WTC11 (cell line): ENCODE results near the gene GGN. TPM values are rescaled to one million over a fixed set of nuclear protein-coding genes. Genes with fewer than 3 reads are reported as not detected.

ENCODE experiments used
- ATAC-seq: fragments of 200-7000 bp; cut with Tn5 transposase; 2 replicates; pipeline ENCODE4 v1.10.0; 2021; ENCODE audit warnings: mild to moderate bottlenecking, moderate library complexity
- CTCF ChIA-PET: fragments of 300-600 bp; sonication (Branson Sonifier 250); formaldehyde crosslinking; loops from one replicate; lab custom pipeline; 2021; ENCODE audit warnings: antibody characterized with exemption; lab: Charles Lee
- POLR2A ChIA-PET: fragments of 350-600 bp; sonication (Branson Sonifier 250); formaldehyde crosslinking; loops from one replicate; lab custom pipeline; 2021; ENCODE audit warnings: antibody characterized with exemption; lab: Charles Lee
- DNase-seq: peaks from one replicate; pipeline ENCODE4 v3.0.0; 2021; ENCODE audit warnings: low spot score
- H3K27ac Mint-ChIP-seq: 2 replicates; pipeline ENCODE4 v1.8.0; 2021; ENCODE audit warnings: mixed read lengths
- H3K27me3 Mint-ChIP-seq: 2 replicates; pipeline ENCODE4 v1.8.0; 2021; ENCODE audit warnings: low read depth, mild to moderate bottlenecking, moderate library complexity, mixed read lengths
- H3K36me3 Mint-ChIP-seq: 2 replicates; pipeline ENCODE4 v1.8.0; 2021; ENCODE audit warnings: mixed read lengths
- H3K4me1 Mint-ChIP-seq: 2 replicates; pipeline ENCODE4 v1.8.0; 2022; ENCODE audit warnings: mixed read lengths
- H3K4me3 Mint-ChIP-seq: 2 replicates; pipeline ENCODE4 v1.8.0; 2021; ENCODE audit warnings: mild to moderate bottlenecking, moderate library complexity, mixed read lengths
- H3K9me3 Mint-ChIP-seq: 2 replicates; pipeline ENCODE4 v1.8.0; 2021; ENCODE audit warnings: mixed read lengths
- ATF1 ChIP-seq: sonication (generic); formaldehyde crosslinking; IDR thresholded peaks from 2 replicates; pipeline ENCODE4 v1.8.1; 2023; ENCODE audit warnings: mild to moderate bottlenecking, moderate library complexity, missing genetic modification reagents
- CREB1 ChIP-seq: sonication (generic); formaldehyde crosslinking; IDR thresholded peaks from 2 replicates; pipeline ENCODE4 v1.8.0; 2023; ENCODE audit warnings: mild to moderate bottlenecking, missing genetic modification reagents
- ESRRA ChIP-seq: sonication (generic); formaldehyde crosslinking; IDR thresholded peaks from 2 replicates; pipeline ENCODE4 v1.8.1; 2022; ENCODE audit warnings: mild to moderate bottlenecking, missing genetic modification reagents, borderline replicate concordance
- ETV6 ChIP-seq: sonication (generic); formaldehyde crosslinking; IDR thresholded peaks from 2 replicates; pipeline ENCODE4 v1.8.1; 2022; ENCODE audit warnings: mild to moderate bottlenecking, missing genetic modification reagents
- FOXJ3 ChIP-seq: sonication (generic); formaldehyde crosslinking; IDR thresholded peaks from 2 replicates; pipeline ENCODE4 v1.9.0; 2021; ENCODE audit warnings: missing genetic modification reagents, mild to moderate bottlenecking, borderline replicate concordance
- FOXK1 ChIP-seq: sonication (generic); formaldehyde crosslinking; IDR thresholded peaks from 2 replicates; pipeline ENCODE4 v1.8.0; 2022; ENCODE audit warnings: mild to moderate bottlenecking, moderate library complexity, missing genetic modification reagents
- GTF2I ChIP-seq: fragments of 250-450 bp; sonication (Bioruptor Pico); conservative IDR thresholded peaks from 2 replicates; pipeline ENCODE4 v1.4.0; 2021; ENCODE audit warnings: mild to moderate bottlenecking
- JAZF1 ChIP-seq: fragments of 250-450 bp; sonication (Bioruptor Pico); IDR thresholded peaks from 2 replicates; pipeline ENCODE4 v1.9.0; 2021; ENCODE audit warnings: moderate library complexity, mild to moderate bottlenecking, inconsistent platforms
- MYBL2 ChIP-seq: sonication (generic); formaldehyde crosslinking; IDR thresholded peaks from 2 replicates; pipeline ENCODE4 v1.8.1; 2023; ENCODE audit warnings: mild to moderate bottlenecking, moderate library complexity, missing genetic modification reagents
- NFATC4 ChIP-seq: fragments of 250-450 bp; sonication (Bioruptor Pico); IDR thresholded peaks from 2 replicates; pipeline ENCODE4 v1.9.0; 2021; ENCODE audit warnings: mild to moderate bottlenecking
- NFE2L1 ChIP-seq: sonication (generic); formaldehyde crosslinking; IDR thresholded peaks from 2 replicates; pipeline ENCODE4 v1.8.1; 2023; ENCODE audit warnings: missing genetic modification reagents
- RELA ChIP-seq: sonication (generic); formaldehyde crosslinking; IDR thresholded peaks from 2 replicates; pipeline ENCODE4 v1.8.1; 2022; ENCODE audit warnings: missing genetic modification reagents, mild to moderate bottlenecking, borderline replicate concordance
- SMAD3 ChIP-seq: sonication (generic); formaldehyde crosslinking; IDR thresholded peaks from 2 replicates; pipeline ENCODE4 v1.8.0; 2022; ENCODE audit warnings: missing genetic modification reagents, mild to moderate bottlenecking, borderline replicate concordance
- SOX15 ChIP-seq: fragments of 250-450 bp; sonication (Bioruptor Pico); IDR thresholded peaks from 2 replicates; pipeline ENCODE4 v1.9.0; 2021; ENCODE audit warnings: mild to moderate bottlenecking
- STAT6 ChIP-seq: sonication (generic); formaldehyde crosslinking; conservative IDR thresholded peaks from 2 replicates; pipeline ENCODE4 v1.8.1; 2023; ENCODE audit warnings: mild to moderate bottlenecking, low read depth, missing genetic modification reagents, moderate library complexity
- ZNF121 ChIP-seq: sonication (generic); formaldehyde crosslinking; IDR thresholded peaks from 2 replicates; pipeline ENCODE4 v1.8.0; 2023; ENCODE audit warnings: missing genetic modification reagents
- ZNF219 ChIP-seq: sonication (generic); formaldehyde crosslinking; IDR thresholded peaks from 2 replicates; pipeline ENCODE4 v1.8.0; 2023; ENCODE audit warnings: missing genetic modification reagents, mild to moderate bottlenecking, borderline replicate concordance
- ZNF232 ChIP-seq: sonication (generic); formaldehyde crosslinking; IDR thresholded peaks from 2 replicates; pipeline ENCODE4 v1.8.0; 2022; ENCODE audit warnings: mild to moderate bottlenecking, missing genetic modification reagents
- ZNF671 ChIP-seq: fragments of 250-450 bp; sonication (Bioruptor Pico); IDR thresholded peaks from 2 replicates; pipeline ENCODE4 v1.8.0; 2021; ENCODE audit warnings: mild to moderate bottlenecking
- total RNA-seq: library from RNA; stranded (reverse); gene quantifications from 3 replicates; pipeline ENCODE4 v1.2.3, GENCODE V29; 2021
- TF ChIP-seq, protein P1 (sequence below): sonication (generic); formaldehyde crosslinking; IDR thresholded peaks from 2 replicates; pipeline ENCODE4 v1.8.0; 2023; ENCODE audit warnings: missing genetic modification reagents, mild to moderate bottlenecking, borderline replicate concordance
- TF ChIP-seq, protein P2 (sequence below): sonication (generic); formaldehyde crosslinking; IDR thresholded peaks from 2 replicates; pipeline ENCODE4 v1.8.1; 2023; ENCODE audit warnings: mild to moderate bottlenecking, missing genetic modification reagents, borderline replicate concordance

The GGN gene
- total RNA-seq, 1 experiment from 2014 or later = 2.4 TPM

DNA sequence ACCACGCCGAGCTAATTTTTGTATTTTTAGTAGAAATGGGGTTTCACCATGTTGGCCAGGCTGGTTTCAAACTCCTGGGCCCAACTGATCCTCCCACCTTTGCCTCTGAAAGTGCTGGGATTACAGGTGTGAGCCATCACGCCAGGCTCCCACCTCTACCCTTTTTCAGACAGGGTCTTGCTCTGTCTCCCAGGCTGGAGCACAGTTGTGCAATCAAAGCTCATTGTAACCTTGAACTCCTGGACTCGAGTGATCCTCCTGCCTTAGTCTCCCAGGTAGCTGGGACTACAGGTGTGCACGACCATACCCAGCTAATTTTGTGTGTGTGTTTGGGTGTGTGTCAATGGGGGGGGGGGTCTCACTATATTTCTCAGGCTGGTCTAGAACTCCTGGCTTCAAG, 36.4 kb upstream of the GGN start (continued):
- TF ChIP-seq, protein P1, sequence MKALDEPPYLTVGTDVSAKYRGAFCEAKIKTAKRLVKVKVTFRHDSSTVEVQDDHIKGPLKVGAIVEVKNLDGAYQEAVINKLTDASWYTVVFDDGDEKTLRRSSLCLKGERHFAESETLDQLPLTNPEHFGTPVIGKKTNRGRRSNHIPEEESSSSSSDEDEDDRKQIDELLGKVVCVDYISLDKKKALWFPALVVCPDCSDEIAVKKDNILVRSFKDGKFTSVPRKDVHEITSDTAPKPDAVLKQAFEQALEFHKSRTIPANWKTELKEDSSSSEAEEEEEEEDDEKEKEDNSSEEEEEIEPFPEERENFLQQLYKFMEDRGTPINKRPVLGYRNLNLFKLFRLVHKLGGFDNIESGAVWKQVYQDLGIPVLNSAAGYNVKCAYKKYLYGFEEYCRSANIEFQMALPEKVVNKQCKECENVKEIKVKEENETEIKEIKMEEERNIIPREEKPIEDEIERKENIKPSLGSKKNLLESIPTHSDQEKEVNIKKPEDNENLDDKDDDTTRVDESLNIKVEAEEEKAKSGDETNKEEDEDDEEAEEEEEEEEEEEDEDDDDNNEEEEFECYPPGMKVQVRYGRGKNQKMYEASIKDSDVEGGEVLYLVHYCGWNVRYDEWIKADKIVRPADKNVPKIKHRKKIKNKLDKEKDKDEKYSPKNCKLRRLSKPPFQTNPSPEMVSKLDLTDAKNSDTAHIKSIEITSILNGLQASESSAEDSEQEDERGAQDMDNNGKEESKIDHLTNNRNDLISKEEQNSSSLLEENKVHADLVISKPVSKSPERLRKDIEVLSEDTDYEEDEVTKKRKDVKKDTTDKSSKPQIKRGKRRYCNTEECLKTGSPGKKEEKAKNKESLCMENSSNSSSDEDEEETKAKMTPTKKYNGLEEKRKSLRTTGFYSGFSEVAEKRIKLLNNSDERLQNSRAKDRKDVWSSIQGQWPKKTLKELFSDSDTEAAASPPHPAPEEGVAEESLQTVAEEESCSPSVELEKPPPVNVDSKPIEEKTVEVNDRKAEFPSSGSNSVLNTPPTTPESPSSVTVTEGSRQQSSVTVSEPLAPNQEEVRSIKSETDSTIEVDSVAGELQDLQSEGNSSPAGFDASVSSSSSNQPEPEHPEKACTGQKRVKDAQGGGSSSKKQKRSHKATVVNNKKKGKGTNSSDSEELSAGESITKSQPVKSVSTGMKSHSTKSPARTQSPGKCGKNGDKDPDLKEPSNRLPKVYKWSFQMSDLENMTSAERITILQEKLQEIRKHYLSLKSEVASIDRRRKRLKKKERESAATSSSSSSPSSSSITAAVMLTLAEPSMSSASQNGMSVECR (CRISPR knock-in tag) = no peak
- TF ChIP-seq, protein P2, sequence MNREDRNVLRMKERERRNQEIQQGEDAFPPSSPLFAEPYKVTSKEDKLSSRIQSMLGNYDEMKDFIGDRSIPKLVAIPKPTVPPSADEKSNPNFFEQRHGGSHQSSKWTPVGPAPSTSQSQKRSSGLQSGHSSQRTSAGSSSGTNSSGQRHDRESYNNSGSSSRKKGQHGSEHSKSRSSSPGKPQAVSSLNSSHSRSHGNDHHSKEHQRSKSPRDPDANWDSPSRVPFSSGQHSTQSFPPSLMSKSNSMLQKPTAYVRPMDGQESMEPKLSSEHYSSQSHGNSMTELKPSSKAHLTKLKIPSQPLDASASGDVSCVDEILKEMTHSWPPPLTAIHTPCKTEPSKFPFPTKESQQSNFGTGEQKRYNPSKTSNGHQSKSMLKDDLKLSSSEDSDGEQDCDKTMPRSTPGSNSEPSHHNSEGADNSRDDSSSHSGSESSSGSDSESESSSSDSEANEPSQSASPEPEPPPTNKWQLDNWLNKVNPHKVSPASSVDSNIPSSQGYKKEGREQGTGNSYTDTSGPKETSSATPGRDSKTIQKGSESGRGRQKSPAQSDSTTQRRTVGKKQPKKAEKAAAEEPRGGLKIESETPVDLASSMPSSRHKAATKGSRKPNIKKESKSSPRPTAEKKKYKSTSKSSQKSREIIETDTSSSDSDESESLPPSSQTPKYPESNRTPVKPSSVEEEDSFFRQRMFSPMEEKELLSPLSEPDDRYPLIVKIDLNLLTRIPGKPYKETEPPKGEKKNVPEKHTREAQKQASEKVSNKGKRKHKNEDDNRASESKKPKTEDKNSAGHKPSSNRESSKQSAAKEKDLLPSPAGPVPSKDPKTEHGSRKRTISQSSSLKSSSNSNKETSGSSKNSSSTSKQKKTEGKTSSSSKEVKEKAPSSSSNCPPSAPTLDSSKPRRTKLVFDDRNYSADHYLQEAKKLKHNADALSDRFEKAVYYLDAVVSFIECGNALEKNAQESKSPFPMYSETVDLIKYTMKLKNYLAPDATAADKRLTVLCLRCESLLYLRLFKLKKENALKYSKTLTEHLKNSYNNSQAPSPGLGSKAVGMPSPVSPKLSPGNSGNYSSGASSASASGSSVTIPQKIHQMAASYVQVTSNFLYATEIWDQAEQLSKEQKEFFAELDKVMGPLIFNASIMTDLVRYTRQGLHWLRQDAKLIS (CRISPR knock-in tag) = no peak
- no peak for TF ChIP-seq ESRRA
- no peak for TF ChIP-seq ATF1 (CRISPR knock-in tag)

DNA sequence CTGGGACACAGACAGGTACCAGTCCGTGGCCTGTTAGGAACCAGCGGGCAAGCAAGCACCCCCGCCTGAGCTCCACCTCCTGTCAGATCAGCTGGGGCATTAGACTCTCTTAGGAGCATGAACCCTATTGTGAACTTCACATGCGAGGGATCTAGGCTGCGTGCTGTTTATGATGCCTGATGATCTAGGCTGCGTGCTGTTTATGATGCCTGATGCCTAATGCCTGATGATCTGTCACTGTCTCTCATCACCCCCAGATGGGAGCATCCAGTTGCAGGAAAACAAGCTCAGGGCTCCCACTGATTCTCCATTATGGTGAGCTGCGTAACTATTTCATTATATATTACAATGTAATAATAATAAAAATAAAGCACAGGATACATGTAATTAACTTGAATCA, 34.6 kb upstream of the GGN start:
- ChIA-PET CTCF (interaction anchor here (1.0 to 7.7 kb wide), 2 partner anchors 12 to 19 kb away, joined by 3 to 55 read pairs; partner anchors contain the start of gene FAM98C), POLR2A (interaction anchor here (0.6 kb wide), 1 partner anchor 10 kb away, joined by 3 read pairs; no protein-coding TSS in a partner anchor)
- no peak for TF ChIP-seq SMAD3 (CRISPR knock-in tag)
- TF ChIP-seq STAT6 = no peak
- TF ChIP-seq ETV6 = no peak
- TF ChIP-seq FOXJ3 (CRISPR knock-in tag) = no peak
- no peak for TF ChIP-seq ZNF219 (CRISPR knock-in tag)
- TF ChIP-seq ZNF232 (CRISPR knock-in tag) = no peak
- no peak for TF ChIP-seq RELA (CRISPR knock-in tag)
- no peak for TF ChIP-seq JAZF1
- TF ChIP-seq NFATC4 (CRISPR knock-in tag) = no peak
- TF ChIP-seq NFE2L1 (CRISPR knock-in tag) = no peak
- no peak for TF ChIP-seq CREB1 (CRISPR knock-in tag)
- TF ChIP-seq GTF2I = no peak
- no peak for TF ChIP-seq ZNF671 (CRISPR knock-in tag)
- no peak for TF ChIP-seq ZNF121
- no peak for TF ChIP-seq MYBL2 (CRISPR knock-in tag)
- no peak for TF ChIP-seq FOXK1 (CRISPR knock-in tag)
- no peak for TF ChIP-seq SOX15 (CRISPR knock-in tag)
- no peaks in the 10 kb centered on the region for H3K9me3 Mint-ChIP-seq
- no peak for DNase-seq
- H3K4me3 Mint-ChIP-seq = no peak overlapping the region
- H3K4me1 Mint-ChIP-seq = peaks cover 22% of the 10 kb centered on the region
- no peaks in the 10 kb centered on the region for H3K36me3 Mint-ChIP-seq
- no peak overlapping the region for H3K27ac Mint-ChIP-seq
- H3K27me3 Mint-ChIP-seq = peaks cover 21% of the 10 kb centered on the region
- ATAC-seq = no peak
